H1 (cell line): Measurements from ENCODE around the gene FBXL17. TPM values are rescaled to one million over a fixed set of nuclear protein-coding genes. Genes with fewer than 3 reads are reported as not detected.

Experiments used
- CTCF ChIA-PET: fragments of 300-600 bp; sonication (Branson Sonifier 250); formaldehyde crosslinking; loops from one replicate; lab custom pipeline; 2021; ENCODE audit not compliant: partially characterized antibody; lab: Charles Lee
- POLR2A ChIA-PET: fragments of 300-600 bp; sonication (Branson Sonifier 250); formaldehyde crosslinking; loops from one replicate; lab custom pipeline; 2021; ENCODE audit warnings: inconsistent platforms; ENCODE audit not compliant: partially characterized antibody; lab: Charles Lee
- DNase-seq, 2 experiments: peaks; one replicate each; pipeline versions ENCODE4 v3.0.0 to v3.0.0-alpha.2; 2010 to 2022; ENCODE audit warnings: low spot score in 2 of 2, low read depth in 1 of 2, mixed read lengths in 1 of 2
- FAIRE-seq: peaks from 2 replicates; lab custom pipeline; 2011; peaks lifted over from hg19 to GRCh38; lab: Jason Lieb, UNC
- H2AFZ ChIP-seq: 2 replicates; pipeline ENCODE4 v1.8.1; 2012; ENCODE audit warnings: low read length, inconsistent platforms
- H2AK5ac ChIP-seq: 2 replicates; pipeline ENCODE4 v1.6.1; 2013; ENCODE audit warnings: low read depth, low read length
- H2BK120ac ChIP-seq: replicated peaks from 2 replicates; pipeline ENCODE3; 2013; ENCODE audit warnings: low read depth, low read length, inconsistent platforms
- H2BK12ac ChIP-seq: 2 replicates; pipeline ENCODE4 v1.6.1; 2013; ENCODE audit warnings: low read depth, low read length
- H2BK15ac ChIP-seq: 2 replicates; pipeline ENCODE4 v1.6.1; 2013; ENCODE audit warnings: low read length
- H2BK20ac ChIP-seq: 2 replicates; pipeline ENCODE4 v1.6.1; 2013; ENCODE audit warnings: low read length
- H2BK5ac ChIP-seq: 2 replicates; pipeline ENCODE4 v1.6.1; 2013; ENCODE audit warnings: low read depth, low read length
- H3K14ac ChIP-seq: 2 replicates; pipeline ENCODE4 v1.6.1; 2013; ENCODE audit warnings: inconsistent platforms; ENCODE audit not compliant: insufficient read length
- H3K18ac ChIP-seq: 2 replicates; pipeline ENCODE4 v1.6.1; 2013; ENCODE audit warnings: low read length; ENCODE audit errors: extremely low read depth
- H3K23ac ChIP-seq: 2 replicates; pipeline ENCODE4 v1.6.1; 2013; ENCODE audit warnings: inconsistent platforms; ENCODE audit not compliant: insufficient read length
- H3K23me2 ChIP-seq: 2 replicates; pipeline ENCODE4 v1.6.1; 2013; ENCODE audit warnings: low read depth, low read length
- H3K27ac ChIP-seq: 2 replicates; pipeline ENCODE4 v1.6.1; 2011; ENCODE audit warnings: low read depth, low read length, inconsistent platforms
- H3K27me3 ChIP-seq, 4 experiments: replicated peaks in 1 of 4; 1 replicate in 1 of 4; 2 replicates in 3 of 4; pipeline versions ENCODE4 v1.6.1 to v1.8.1; 2011 to 2013; ENCODE audit warnings: low read length in 3 of 4, mild to moderate bottlenecking in 3 of 4, inconsistent platforms in 2 of 4, mixed read lengths in 2 of 4, moderate library complexity in 1 of 4; ENCODE audit not compliant: control insufficient read depth in 3 of 4, insufficient read depth in 3 of 4; ENCODE audit errors: extremely low read depth in 1 of 4
- H3K36me3 ChIP-seq, 4 experiments: 2 replicates each; pipeline versions ENCODE4 v1.6.1 to v1.8.1; 2011 to 2013; ENCODE audit warnings: mild to moderate bottlenecking in 4 of 4, low read length in 3 of 4, moderate library complexity in 2 of 4, control low read depth in 1 of 4, inconsistent platforms in 1 of 4; ENCODE audit not compliant: insufficient read depth in 4 of 4, control insufficient read depth in 2 of 4
- H3K4ac ChIP-seq: replicated peaks from 2 replicates; pipeline ENCODE3; 2013; ENCODE audit warnings: low read length, low read depth, mixed read lengths, inconsistent platforms; ENCODE audit not compliant: insufficient read length
- H3K4me1 ChIP-seq, 4 experiments: replicated peaks in 1 of 4; 1 replicate in 1 of 4; 2 replicates in 3 of 4; pipeline versions ENCODE4 v1.6.1 to v1.8.1; 2011 to 2013; ENCODE audit warnings: low read length in 3 of 4, inconsistent platforms in 2 of 4, mixed read lengths in 1 of 4; ENCODE audit not compliant: insufficient read depth in 4 of 4, control insufficient read depth in 3 of 4
- H3K4me2 ChIP-seq, 2 experiments: 2 replicates each; pipeline versions ENCODE4 v1.6.1 to v1.8.1; 2011 to 2013; ENCODE audit warnings: low read depth in 2 of 2, low read length in 2 of 2, control low read depth in 1 of 2, inconsistent platforms in 1 of 2, mild to moderate bottlenecking in 1 of 2; ENCODE audit not compliant: insufficient read depth in 1 of 2
- H3K4me3 ChIP-seq, 4 experiments: fragments of 200-600, 300-600 bp in 1 of 4; sonication (generic), shearing (Covaris generic), sonication (Bioruptor Twin) in 1 of 4; 2 replicates each; pipeline versions ENCODE4 v1.5.1 to v1.8.1; 2011 to 2016; ENCODE audit warnings: low read length in 4 of 4, low read depth in 3 of 4, control low read depth in 2 of 4, inconsistent platforms in 2 of 4, mild to moderate bottlenecking in 2 of 4, mixed read lengths in 1 of 4, moderate library complexity in 1 of 4; ENCODE audit not compliant: insufficient read depth in 2 of 4; ENCODE audit errors: extremely low read depth in 1 of 4
- H3K56ac ChIP-seq: replicated peaks from 2 replicates; pipeline ENCODE3; 2013; ENCODE audit warnings: low read depth, mild to moderate bottlenecking, mixed read lengths, low read length, inconsistent platforms; ENCODE audit not compliant: insufficient read length
- H3K79me1 ChIP-seq: 2 replicates; pipeline ENCODE4 v1.6.1; 2013; ENCODE audit warnings: low read depth, low read length, control low read depth
- H3K79me2 ChIP-seq, 2 experiments: 2 replicates each; pipeline versions ENCODE4 v1.6.1 to v1.8.1; 2012 to 2013; ENCODE audit warnings: low read length in 2 of 2, mild to moderate bottlenecking in 2 of 2, inconsistent platforms in 1 of 2; ENCODE audit not compliant: insufficient read depth in 2 of 2, control insufficient read depth in 1 of 2
- H3K9ac ChIP-seq, 4 experiments: replicated peaks in 1 of 4; 1 replicate in 1 of 4; 2 replicates in 3 of 4; pipeline versions ENCODE4 v1.6.1 to v1.8.1; 2011 to 2013; ENCODE audit warnings: low read depth in 3 of 4, low read length in 3 of 4, control low read depth in 2 of 4, mild to moderate bottlenecking in 2 of 4, moderate library complexity in 2 of 4, inconsistent platforms in 1 of 4; ENCODE audit errors: extremely low read depth in 1 of 4
- H3K9me3 ChIP-seq, 2 experiments: 2 replicates each; pipeline versions ENCODE4 v1.6.1 to v1.8.1; 2012 to 2013; ENCODE audit warnings: mild to moderate bottlenecking in 2 of 2, moderate library complexity in 2 of 2, control low read depth in 1 of 2, inconsistent platforms in 1 of 2, low read depth in 1 of 2, low read length in 1 of 2, mixed read lengths in 1 of 2; ENCODE audit not compliant: insufficient read depth in 2 of 2
- H4K20me1 ChIP-seq, 2 experiments: replicated peaks in 1 of 2; 2 replicates each; pipeline versions ENCODE3 to v1.8.1; 2011 to 2013; ENCODE audit warnings: inconsistent platforms in 2 of 2, low read length in 2 of 2, mild to moderate bottlenecking in 1 of 2; ENCODE audit not compliant: insufficient read depth in 2 of 2, control insufficient read depth in 1 of 2
- H4K5ac ChIP-seq: 2 replicates; pipeline ENCODE4 v1.6.1; 2013; ENCODE audit warnings: low read length, low read depth, mixed read lengths, inconsistent platforms; ENCODE audit not compliant: insufficient read length
- H4K8ac ChIP-seq: 2 replicates; pipeline ENCODE4 v1.8.0; 2013; ENCODE audit warnings: mild to moderate bottlenecking, moderate library complexity, low read length, inconsistent platforms; ENCODE audit not compliant: insufficient read depth; ENCODE audit errors: extremely low read depth
- H4K91ac ChIP-seq: replicated peaks from 2 replicates; pipeline ENCODE3; 2013; ENCODE audit warnings: low read length, mixed read lengths, inconsistent platforms; ENCODE audit not compliant: insufficient read length
- ATF3 ChIP-seq: IDR thresholded peaks from 2 replicates; pipeline ENCODE4 v1.6.1; 2011; ENCODE audit warnings: low read depth, mild to moderate bottlenecking, low read length; ENCODE audit not compliant: insufficient read depth
- polyA plus RNA-seq, 7 experiments: library from polyadenylated mRNA; depleted of rRNA in 3 of 7; stranded (reverse) in 5 of 7; unstranded in 2 of 7; fragments of >200 nt in 5 of 7; fragments of 200-250 nt in 2 of 7; gene quantifications; 1 replicate in 5 of 7; 2 replicates in 1 of 7; 4 replicates in 1 of 7; pipeline versions ENCODE4 v1.2.1 to v1.2.3, GENCODE V29; 2011 to 2013; ENCODE audit warnings: missing spikeins in 2 of 7, mixed read lengths in 2 of 7
- total RNA-seq: library from RNA; stranded (reverse); fragmentation: NEBNext Ultra II Directional; extraction: Animal tissue kit (Norgen Biotek cat#: 25700); gene quantifications from 2 replicates; pipeline ENCODE4 v1.2.1, GENCODE V29; 2021

Gene FBXL17
- total and polyA plus RNA-seq, 2 of the 8 experiments (the other 6 are each of a cell fraction or from before 2014, with no cell fraction given): 0.35 to 4.3 TPM

- no peak overlapping the region for H4K8ac ChIP-seq
- H3K56ac ChIP-seq: no peak overlapping the region
- no peak overlapping the region for H3K4me3 ChIP-seq
- H3K4me1 ChIP-seq: peaks cover 0 to 2% (median 0%) of the 10 kb centered on the region in 4 experiments; a peak in 1 of 7 replicates
- no peak overlapping the region for H2BK15ac ChIP-seq
- H2BK20ac ChIP-seq: no peak overlapping the region
- H4K91ac ChIP-seq: no peak overlapping the region
- ChIA-PET CTCF (interaction anchor here (1.0 to 1.6 kb wide), 3 partner anchors 16 to 336 kb away, joined by 3 to 4 read pairs (median 3); no protein-coding TSS in a partner anchor), POLR2A (no interaction called here)
- H3K4ac ChIP-seq: no peak overlapping the region
- H3K9me3 ChIP-seq: no peaks in the 10 kb centered on the region
- no peak overlapping the region for H2AK5ac ChIP-seq
- H2BK12ac ChIP-seq: no peak overlapping the region
- no peak overlapping the region for H2BK5ac ChIP-seq
- DNase-seq: no peak
- no peaks in the 10 kb centered on the region for H3K36me3 ChIP-seq
- no peak overlapping the region for H3K27ac ChIP-seq
- FAIRE-seq: no peak
- no peak overlapping the region for H3K4me2 ChIP-seq
- TF ChIP-seq ATF3: no peak
- no peak overlapping the region for H3K23ac ChIP-seq
- H4K20me1 ChIP-seq: no peaks in the 10 kb centered on the region
- no peaks in the 10 kb centered on the region for H3K27me3 ChIP-seq
- H3K9ac ChIP-seq: no peak overlapping the region
- no peak overlapping the region for H4K5ac ChIP-seq
- no peaks in the 10 kb centered on the region for H3K79me2 ChIP-seq
- no peak overlapping the region for H3K18ac ChIP-seq
- no peak overlapping the region for H3K14ac ChIP-seq
- H3K23me2 ChIP-seq: no peaks in the 10 kb centered on the region
- no peaks in the 10 kb centered on the region for H3K79me1 ChIP-seq
- no peak overlapping the region for H2AFZ ChIP-seq
- no peak overlapping the region for H2BK120ac ChIP-seq
Measured at GRCh38 chr5:108196276-108196675, 185.6 kb downstream of the FBXL17 start.
